HG03060 (cell line): ENCODE data around the gene ACSM4.
"Not testable (repeated sequence)": the region's sequence is repeated elsewhere in the genome, so short reads cannot be mapped to it uniquely, and the experiment has no call there.

Experiments used
- ATAC-seq: cut with Tn5 transposase; IDR thresholded peaks from one replicate; pipeline ENCODE4 v1.9.1; 2021; ENCODE audit warnings: low read depth, moderate number of reproducible peaks; ENCODE audit not compliant: unreplicated experiment

ACSM4 gene

GRCh38 chr12:7303772-7304171 lies at the start of gene ACSM4:
Gene ACSM4 (plus strand): TSS chr12:7304072. CDS start chr12:7304332, 260 bp downstream.
- ATAC-seq = no peak

- no peak for ATAC-seq
These were observed 44.8 kb upstream of the ACSM4 start for GRCh38 chr12:7259060-7259459.

DNA sequence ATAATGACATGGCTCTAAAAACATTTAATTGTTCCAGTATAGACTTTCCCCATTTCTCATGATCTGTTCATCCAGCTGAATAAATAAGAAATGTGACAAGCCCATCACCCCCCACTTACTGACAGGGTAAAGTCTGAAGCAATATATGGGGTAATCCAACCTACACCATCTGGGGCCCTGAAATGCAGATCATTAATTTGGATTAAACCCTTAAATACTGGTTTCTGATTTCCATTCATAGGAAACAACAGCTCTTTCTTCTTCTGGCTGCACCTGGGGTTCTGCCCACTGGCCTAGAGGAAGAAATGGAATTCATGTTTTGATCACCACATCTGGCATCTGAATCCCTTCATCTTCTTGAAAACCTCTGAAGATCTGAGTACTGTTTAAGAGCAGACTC lies 39.3 kb upstream of the ACSM4 start:
- no peak for ATAC-seq

DNA sequence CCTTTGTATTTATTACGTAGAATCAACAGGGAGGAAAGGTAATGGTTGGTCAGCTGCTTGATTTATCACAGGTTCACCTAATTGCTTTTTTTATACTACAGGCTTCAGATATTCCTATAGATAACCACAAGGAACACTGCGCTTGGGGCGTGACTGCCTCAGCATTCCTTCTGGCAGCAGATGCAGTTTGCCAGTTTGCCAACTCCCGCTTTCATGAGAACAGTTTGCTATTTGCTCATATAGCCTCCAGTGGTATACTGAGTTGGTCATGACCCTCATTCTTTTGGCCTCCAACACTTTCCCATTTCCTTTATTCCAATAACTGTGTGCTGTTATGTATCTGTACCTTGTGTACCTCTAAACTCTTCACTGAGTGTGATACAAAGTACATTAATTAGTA lies 38.6 kb upstream of the ACSM4 start:
- no peak for ATAC-seq

DNA sequence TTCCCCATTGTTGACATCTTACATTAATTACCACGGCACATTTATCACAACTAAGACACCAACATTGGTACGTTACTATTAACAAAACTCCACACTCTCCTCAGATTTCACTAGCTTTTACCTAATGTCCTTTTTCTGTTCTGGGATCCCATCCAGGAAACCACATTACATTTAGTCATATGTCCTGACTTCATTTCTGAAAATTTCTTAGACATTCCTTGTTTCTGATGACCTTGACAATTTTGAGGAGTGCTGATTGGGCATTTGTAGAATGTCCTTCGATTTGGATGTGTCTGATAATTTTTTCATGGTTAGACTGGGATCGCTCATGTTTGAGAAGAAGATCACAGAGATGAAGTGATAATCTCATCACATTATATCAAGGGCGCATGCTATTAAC lies 34.6 kb upstream of the ACSM4 start:
- no peak for ATAC-seq

DNA sequence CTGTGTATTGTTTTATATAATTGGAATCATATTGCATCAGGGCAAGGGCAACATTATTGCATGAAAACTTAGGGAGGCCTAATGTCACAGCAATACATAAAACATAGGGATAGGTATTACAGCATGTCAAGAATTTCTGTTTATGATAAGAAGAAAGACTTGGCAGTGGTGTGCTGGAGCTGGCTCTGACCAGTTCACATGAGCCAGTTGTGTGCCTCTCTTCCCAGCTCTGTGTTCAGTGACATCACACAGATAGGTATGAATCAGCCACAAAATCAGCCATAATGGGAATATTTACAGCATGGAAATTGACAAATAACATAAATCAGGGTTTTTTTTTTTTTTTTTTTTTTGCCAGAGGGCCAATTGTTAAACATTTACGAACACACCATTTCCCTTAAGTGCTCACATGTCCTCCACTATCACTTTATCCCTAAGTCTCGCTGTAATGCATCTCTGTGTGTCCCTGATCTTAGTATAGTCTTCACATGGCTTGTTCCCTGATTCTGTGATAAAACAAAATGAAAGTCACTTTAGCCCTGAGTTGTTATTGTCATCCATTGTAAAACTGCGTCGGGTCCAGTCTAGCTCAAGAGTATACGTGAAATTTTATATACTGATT lies 31.9 kb upstream of the ACSM4 start:
- ATAC-seq = no peak

GRCh38 chr12:7275482-7275881 lies 28.4 kb upstream of the ACSM4 start:
- ATAC-seq = not testable (repeated sequence)

DNA sequence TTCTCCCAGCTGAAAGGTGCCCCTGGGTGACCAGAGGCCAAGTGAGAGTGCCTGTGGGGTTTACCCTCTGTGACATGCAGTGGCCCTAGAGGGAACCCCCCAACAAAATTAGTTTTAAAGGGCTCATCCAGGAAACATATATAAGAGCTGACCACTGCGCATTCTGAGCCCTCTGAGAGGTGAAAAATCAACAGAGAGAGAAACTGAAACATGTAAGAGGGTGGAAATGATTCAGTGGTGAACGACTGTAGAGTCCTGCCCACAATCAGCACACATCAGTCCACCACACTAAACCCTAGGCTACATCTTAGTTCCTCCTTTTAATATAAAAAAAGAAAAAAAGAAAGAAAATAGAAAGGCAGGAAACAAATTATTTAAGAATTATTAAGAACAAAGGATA lies 21.0 kb upstream of the ACSM4 start:
- ATAC-seq = no peak

GRCh38 chr12:7289743-7290142 lies 14.1 kb upstream of the ACSM4 start:
- no peak for ATAC-seq

- ATAC-seq = not testable (repeated sequence)
These were observed 13.3 kb upstream of the ACSM4 start for GRCh38 chr12:7290588-7290987.

GRCh38 chr12:7292300-7292699 lies 11.6 kb upstream of the ACSM4 start:
- ATAC-seq = no peak

- no peak for ATAC-seq
These were observed 10.2 kb upstream of the ACSM4 start for GRCh38 chr12:7293670-7294069.

- no peak for ATAC-seq
These were observed 8.3 kb upstream of the ACSM4 start for GRCh38 chr12:7295529-7295928.

- no peak for ATAC-seq
These were observed 6.0 kb upstream of the ACSM4 start for GRCh38 chr12:7297865-7298264.

GRCh38 chr12:7302266-7302986 lies 1.4 kb upstream of the ACSM4 start:
- ATAC-seq = no peak

GRCh38 chr12:7303230-7303629 lies 642 bp upstream of the ACSM4 start:
- ATAC-seq = no peak

DNA sequence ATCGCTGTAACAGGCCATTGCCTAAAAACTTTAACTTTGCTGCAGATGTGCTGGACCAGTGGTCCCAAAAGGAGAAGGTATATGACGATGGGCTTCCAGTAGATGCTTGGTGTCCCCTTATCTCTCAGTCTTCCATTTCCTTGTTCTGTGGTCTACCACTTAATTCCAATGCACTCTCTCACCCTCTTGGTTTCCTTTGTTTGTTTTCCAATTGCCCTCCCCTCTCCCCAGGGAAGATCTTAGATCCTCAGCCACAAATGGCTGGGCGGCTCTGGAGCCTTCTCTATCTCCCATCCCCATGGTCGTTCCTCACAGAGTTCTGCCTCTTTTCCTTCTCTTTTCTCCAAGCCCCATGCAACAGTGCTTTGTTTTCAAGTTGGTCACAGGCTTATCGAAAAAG lies 584 bp downstream of the ACSM4 start:
- ATAC-seq = no peak

- no peak for ATAC-seq
These were observed 6.2 kb downstream of the ACSM4 start for GRCh38 chr12:7310070-7310469.

- ATAC-seq = no peak
These were observed 16.1 kb downstream of the ACSM4 start for GRCh38 chr12:7319930-7320329.

GRCh38 chr12:7321624-7322023 lies 17.8 kb downstream of the ACSM4 start:
- ATAC-seq = no peak

DNA sequence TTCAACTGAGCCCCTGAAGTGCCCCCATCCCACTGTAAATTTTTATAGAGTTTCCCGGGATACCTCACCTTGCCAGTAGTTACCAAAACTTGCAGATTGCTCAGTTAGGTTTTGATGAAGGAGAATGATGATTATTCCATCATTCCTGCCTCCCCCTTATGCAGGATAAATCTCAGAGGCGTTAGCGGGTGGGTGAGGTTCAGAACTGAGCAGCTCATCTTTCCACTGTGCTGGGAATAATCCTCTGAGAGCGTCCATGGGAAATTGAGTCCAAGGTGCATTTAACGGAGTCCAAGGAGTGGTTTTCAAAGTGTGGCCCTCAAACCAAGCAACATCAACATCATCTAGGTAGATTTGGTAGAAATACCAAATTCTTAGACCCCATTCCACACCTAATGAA lies 18.7 kb downstream of the ACSM4 start:
- no peak for ATAC-seq

GRCh38 chr12:7324176-7324575 lies 20.3 kb downstream of the ACSM4 start:
- ATAC-seq = no peak
